ENCODE results near the gene CHAT.

GRCh38 chr10:49654036-49654693 lies 40.3 kb downstream of the CHAT start:
- no peak for TF ChIP-seq POLR2A (IDR thresholded peaks at IDR 0.05)
- TF ChIP-seq CTCF (IDR thresholded peaks at IDR 0.05): no peak
